GM19395 (cell line): Measurements from ENCODE around the gene MAGOHB.

Source experiments
- ATAC-seq: cut with Tn5 transposase; IDR thresholded peaks from one replicate; pipeline ENCODE4 v1.9.1; 2021; ENCODE audit warnings: mild to moderate bottlenecking, moderate library complexity; ENCODE audit not compliant: unreplicated experiment

MAGOHB gene

DNA sequence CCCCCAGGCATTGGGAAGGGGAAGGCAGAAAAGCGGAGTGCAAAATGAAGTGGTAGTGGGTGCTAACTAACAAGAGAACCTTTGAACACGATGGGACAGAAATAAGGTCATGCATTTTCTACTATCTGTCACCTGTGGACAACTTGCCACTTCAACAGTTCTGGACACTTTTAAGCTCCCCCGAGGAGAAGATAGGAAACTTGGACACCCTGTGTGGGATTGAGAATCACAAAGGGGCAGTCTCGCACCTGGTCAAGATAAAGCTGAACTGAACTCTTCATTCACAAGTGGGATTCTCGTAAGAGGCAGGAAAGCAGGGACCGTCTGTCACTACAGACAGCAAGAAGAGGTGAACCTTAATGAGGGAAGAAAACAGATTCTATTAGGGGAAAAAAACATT lies 56.1 kb downstream of the MAGOHB start:
- ATAC-seq: no peak

DNA sequence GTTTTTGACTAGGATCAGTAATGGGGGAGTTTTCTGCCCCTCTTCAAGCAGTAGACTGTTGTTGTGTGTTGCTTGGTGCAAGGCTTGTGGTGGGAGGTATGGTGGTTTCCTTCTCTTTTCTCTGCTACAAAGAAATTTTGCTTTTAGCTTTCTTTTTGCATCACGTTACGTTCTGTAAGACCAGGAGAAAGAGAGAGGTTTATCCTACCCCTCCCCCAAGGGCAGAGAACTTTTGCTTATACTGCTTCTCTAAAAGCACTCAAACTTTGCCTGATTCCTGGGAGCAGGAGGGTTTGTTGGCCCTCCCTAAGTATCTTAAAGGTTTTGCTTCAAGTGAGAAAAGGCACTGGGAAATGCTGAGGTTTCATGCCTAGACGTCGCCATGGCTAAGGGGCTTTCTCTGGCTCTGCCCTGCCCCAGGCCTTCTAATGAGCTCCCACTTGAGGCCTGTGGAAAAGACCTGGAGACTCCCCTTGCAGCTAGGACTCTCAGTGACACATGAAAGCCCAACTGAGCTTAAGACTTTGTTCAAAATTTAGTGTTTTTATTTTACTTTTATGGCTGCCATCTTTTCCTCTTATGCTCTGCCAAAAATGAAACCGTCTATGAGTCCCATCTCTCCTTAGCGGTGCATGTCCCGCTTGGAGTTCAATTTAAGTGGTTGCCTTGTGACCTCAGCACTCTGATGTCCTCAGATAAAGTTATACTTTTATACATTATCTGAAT lies 58.5 kb downstream of the MAGOHB start:
- ATAC-seq: no peak

DNA sequence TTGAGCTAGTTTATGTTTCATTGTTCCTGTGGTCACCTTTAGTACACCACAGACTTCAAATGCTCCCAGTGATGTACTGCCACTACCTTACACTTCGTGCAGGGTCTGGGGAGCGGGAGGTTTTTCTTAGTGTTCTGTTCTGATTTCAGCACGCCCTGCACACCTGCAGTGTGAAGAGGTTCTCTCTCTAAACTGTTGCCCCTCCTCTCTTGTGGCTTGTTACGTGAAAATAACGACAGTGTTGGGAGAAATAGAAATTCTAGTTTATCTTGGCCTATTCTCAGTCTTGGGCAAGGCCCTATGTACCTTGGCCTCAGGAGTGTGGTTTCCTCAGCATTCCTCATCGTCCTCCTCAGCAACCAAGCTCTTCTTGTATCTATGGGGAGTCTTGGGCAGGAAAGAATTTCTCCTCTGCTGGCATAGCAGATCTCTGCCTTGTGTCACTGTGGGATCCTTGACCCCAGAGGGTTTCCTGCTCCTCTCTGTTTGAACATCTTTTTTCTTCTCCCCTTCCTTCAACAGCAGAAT lies 59.1 kb downstream of the MAGOHB start:
- ATAC-seq: no peak
